ENCODE measurements around the gene MTA1.

MTA1 gene

GRCh38 chr14:105382343-105383082, 37.1 kb upstream of the MTA1 start:
- Histone ChIP-seq H3K4me1 (ENCODE audit: insufficient read depth, low read length) (no peaks in the 10 kb centered on the region), H3K9me3 (ENCODE audit: low read length) (no peaks in the 10 kb centered on the region), H3K9ac (ENCODE audit: low read length) (no peak overlapping the region), H3K27ac (ENCODE audit: low read depth, low read length) (no peak overlapping the region), H3K4me3 (ENCODE audit: low read depth in 1 of 2, low read length in 2 of 2) (no peak overlapping the region), H3K27me3 (ENCODE audit: control insufficient read depth in 1 of 2, insufficient read depth in 2 of 2, low read length in 2 of 2) (no peaks in the 10 kb centered on the region), H3K36me3 (ENCODE audit: insufficient read depth, low read length) (no peaks in the 10 kb centered on the region)

GRCh38 chr14:105383083-105383730, 36.4 kb upstream of the MTA1 start:
- H3K36me3 ChIP-seq (ENCODE audit: insufficient read depth, low read length) = no peaks in the 10 kb centered on the region

GRCh38 chr14:105384041-105384557, 35.5 kb upstream of the MTA1 start:
- Histone ChIP-seq H3K9me3 (ENCODE audit: low read length) (no peaks in the 10 kb centered on the region), H3K27me3 (ENCODE audit: control insufficient read depth in 1 of 2, insufficient read depth in 2 of 2, low read length in 2 of 2) (no peaks in the 10 kb centered on the region), H3K27ac (ENCODE audit: low read depth, low read length) (no peak overlapping the region), H3K36me3 (ENCODE audit: insufficient read depth, low read length) (no peaks in the 10 kb centered on the region), H3K4me3 (ENCODE audit: low read depth in 1 of 2, low read length in 2 of 2) (no peak overlapping the region), H3K9ac (ENCODE audit: low read length) (no peak overlapping the region), H3K4me1 (ENCODE audit: insufficient read depth, low read length) (no peaks in the 10 kb centered on the region)

More at GRCh38 chr14:105383083-105383730, 36.4 kb upstream of the MTA1 start:
- no peak overlapping the region for H3K4me3 ChIP-seq (ENCODE audit: low read depth in 1 of 2, low read length in 2 of 2)
- no peak overlapping the region for H3K27ac ChIP-seq (ENCODE audit: low read depth, low read length)
- no peaks in the 10 kb centered on the region for H3K27me3 ChIP-seq (ENCODE audit: control insufficient read depth in 1 of 2, insufficient read depth in 2 of 2, low read length in 2 of 2)
- H3K9ac ChIP-seq (ENCODE audit: low read length) = no peak overlapping the region
- no peaks in the 10 kb centered on the region for H3K4me1 ChIP-seq (ENCODE audit: insufficient read depth, low read length)
- H3K9me3 ChIP-seq (ENCODE audit: low read length) = no peaks in the 10 kb centered on the region

- H3K36me3 ChIP-seq (ENCODE audit: insufficient read depth, low read length) = no peaks in the 10 kb centered on the region
- H3K4me3 ChIP-seq (ENCODE audit: low read depth in 1 of 2, low read length in 2 of 2) = no peak overlapping the region
- H3K9me3 ChIP-seq (ENCODE audit: low read length) = no peaks in the 10 kb centered on the region
- H3K27ac ChIP-seq (ENCODE audit: low read depth, low read length) = no peak overlapping the region
- no peaks in the 10 kb centered on the region for H3K27me3 ChIP-seq (ENCODE audit: control insufficient read depth in 1 of 2, insufficient read depth in 2 of 2, low read length in 2 of 2)
- no peak overlapping the region for H3K9ac ChIP-seq (ENCODE audit: low read length)
- peaks cover 1% of the 10 kb centered on the region for H3K4me1 ChIP-seq (ENCODE audit: insufficient read depth, low read length)
Measured at GRCh38 chr14:105384605-105385321, 34.9 kb upstream of the MTA1 start.

- no peaks in the 10 kb centered on the region for H3K36me3 ChIP-seq (ENCODE audit: insufficient read depth, low read length)
- no peak overlapping the region for H3K27ac ChIP-seq (ENCODE audit: low read depth, low read length)
- no peaks in the 10 kb centered on the region for H3K9me3 ChIP-seq (ENCODE audit: low read length)
- H3K9ac ChIP-seq (ENCODE audit: low read length) = no peak overlapping the region
- H3K4me3 ChIP-seq (ENCODE audit: low read depth in 1 of 2, low read length in 2 of 2) = no peak overlapping the region
- no peaks in the 10 kb centered on the region for H3K27me3 ChIP-seq (ENCODE audit: control insufficient read depth in 1 of 2, insufficient read depth in 2 of 2, low read length in 2 of 2)
- peaks cover 3% of the 10 kb centered on the region for H3K4me1 ChIP-seq (ENCODE audit: insufficient read depth, low read length)
Measured at GRCh38 chr14:105385322-105385637, 34.3 kb upstream of the MTA1 start.

GRCh38 chr14:105385698-105386365, 33.8 kb upstream of the MTA1 start:
- H3K9ac ChIP-seq (ENCODE audit: low read length) = no peak overlapping the region
- H3K36me3 ChIP-seq (ENCODE audit: insufficient read depth, low read length) = no peaks in the 10 kb centered on the region
- H3K27ac ChIP-seq (ENCODE audit: low read depth, low read length) = no peak overlapping the region
- no peaks in the 10 kb centered on the region for H3K27me3 ChIP-seq (ENCODE audit: control insufficient read depth in 1 of 2, insufficient read depth in 2 of 2, low read length in 2 of 2)
- no peaks in the 10 kb centered on the region for H3K9me3 ChIP-seq (ENCODE audit: low read length)
- no peak overlapping the region for H3K4me3 ChIP-seq (ENCODE audit: low read depth in 1 of 2, low read length in 2 of 2)
- peaks cover 3% of the 10 kb centered on the region for H3K4me1 ChIP-seq (ENCODE audit: insufficient read depth, low read length)

GRCh38 chr14:105386581-105387529, 32.8 kb upstream of the MTA1 start:
- Histone ChIP-seq H3K4me1 (ENCODE audit: insufficient read depth, low read length) (peaks cover 3% of the 10 kb centered on the region), H3K9ac (ENCODE audit: low read length) (no peak overlapping the region), H3K9me3 (ENCODE audit: low read length) (no peaks in the 10 kb centered on the region), H3K36me3 (ENCODE audit: insufficient read depth, low read length) (peaks cover 3% of the 10 kb centered on the region), H3K27ac (ENCODE audit: low read depth, low read length) (no peak overlapping the region), H3K4me3 (ENCODE audit: low read depth in 1 of 2, low read length in 2 of 2) (no peak overlapping the region), H3K27me3 (ENCODE audit: control insufficient read depth in 1 of 2, insufficient read depth in 2 of 2, low read length in 2 of 2) (no peaks in the 10 kb centered on the region)

GRCh38 chr14:105387530-105387922, 32.1 kb upstream of the MTA1 start:
- H3K27ac ChIP-seq (ENCODE audit: low read depth, low read length) = no peak overlapping the region
- H3K36me3 ChIP-seq (ENCODE audit: insufficient read depth, low read length) = peaks cover 3% of the 10 kb centered on the region
- H3K9ac ChIP-seq (ENCODE audit: low read length) = no peak overlapping the region
- H3K4me3 ChIP-seq (ENCODE audit: low read depth in 1 of 2, low read length in 2 of 2) = no peak overlapping the region
- H3K9me3 ChIP-seq (ENCODE audit: low read length) = no peaks in the 10 kb centered on the region
- no peaks in the 10 kb centered on the region for H3K27me3 ChIP-seq (ENCODE audit: control insufficient read depth in 1 of 2, insufficient read depth in 2 of 2, low read length in 2 of 2)
- H3K4me1 ChIP-seq (ENCODE audit: insufficient read depth, low read length) = peaks cover 3% of the 10 kb centered on the region

- Histone ChIP-seq H3K9ac (ENCODE audit: low read length) (no peak overlapping the region), H3K4me1 (ENCODE audit: insufficient read depth, low read length) (peaks cover 3% of the 10 kb centered on the region), H3K27me3 (ENCODE audit: control insufficient read depth in 1 of 2, insufficient read depth in 2 of 2, low read length in 2 of 2) (no peaks in the 10 kb centered on the region), H3K36me3 (ENCODE audit: insufficient read depth, low read length) (peaks cover 3% of the 10 kb centered on the region), H3K4me3 (ENCODE audit: low read depth in 1 of 2, low read length in 2 of 2) (no peak overlapping the region), H3K27ac (ENCODE audit: low read depth, low read length) (no peak overlapping the region), H3K9me3 (ENCODE audit: low read length) (no peaks in the 10 kb centered on the region)
Measured at GRCh38 chr14:105388110-105388951, 31.3 kb upstream of the MTA1 start.

- Histone ChIP-seq H3K27me3 (ENCODE audit: control insufficient read depth in 1 of 2, insufficient read depth in 2 of 2, low read length in 2 of 2) (no peaks in the 10 kb centered on the region), H3K4me3 (ENCODE audit: low read depth in 1 of 2, low read length in 2 of 2) (no peak overlapping the region), H3K36me3 (ENCODE audit: insufficient read depth, low read length) (peaks cover 3% of the 10 kb centered on the region), H3K9me3 (ENCODE audit: low read length) (no peaks in the 10 kb centered on the region), H3K9ac (ENCODE audit: low read length) (no peak overlapping the region), H3K27ac (ENCODE audit: low read depth, low read length) (no peak overlapping the region), H3K4me1 (ENCODE audit: insufficient read depth, low read length) (peaks cover 3% of the 10 kb centered on the region)
Measured at GRCh38 chr14:105388976-105389375, 30.7 kb upstream of the MTA1 start.
